DND-41 (cell line): Measurements from ENCODE around the gene CARD11.

Experiments
- ATAC-seq: fragments of 200-7000 bp; cut with Tn5 transposase; 3 replicates; pipeline ENCODE4 v1.9.1; 2021; ENCODE audit warnings: low read depth; ENCODE audit not compliant: insufficient read depth
- DNase-seq: peaks from one replicate; pipeline ENCODE4 v3.0.0-alpha.2; 2020
- H2AFZ ChIP-seq: 2 replicates; pipeline ENCODE4 v1.6.0; 2012; ENCODE audit warnings: low read depth, low read length
- H3K27ac ChIP-seq: 2 replicates; pipeline ENCODE4 v1.5.1; 2012; ENCODE audit warnings: low read length, inconsistent platforms
- H3K27me3 ChIP-seq: fragments of 200-600 bp; sonication (generic); 2 replicates; pipeline ENCODE4 v1.6.0; 2012; ENCODE audit warnings: low read length, mild to moderate bottlenecking, inconsistent platforms; ENCODE audit not compliant: insufficient read depth, poor library complexity
- H3K36me3 ChIP-seq: 2 replicates; pipeline ENCODE4 v1.5.1; 2012; ENCODE audit warnings: low read length, inconsistent platforms; ENCODE audit not compliant: insufficient read depth
- H3K4me1 ChIP-seq: 2 replicates; pipeline ENCODE4 v1.5.1; 2012; ENCODE audit warnings: mild to moderate bottlenecking, low read length; ENCODE audit not compliant: insufficient read depth
- H3K4me2 ChIP-seq: 2 replicates; pipeline ENCODE4 v1.6.0; 2012; ENCODE audit warnings: mild to moderate bottlenecking, moderate library complexity, low read length, inconsistent platforms; ENCODE audit not compliant: insufficient read depth
- H3K4me3 ChIP-seq, 2 experiments: fragments of 200-600 bp in 1 of 2; shearing (Covaris generic) in 1 of 2; 2 replicates each; pipeline ENCODE4 v1.5.1; 2012 to 2016; ENCODE audit warnings: inconsistent platforms in 2 of 2, low read length in 2 of 2, mild to moderate bottlenecking in 2 of 2, low read depth in 1 of 2, moderate library complexity in 1 of 2
- H3K79me2 ChIP-seq: 2 replicates; pipeline ENCODE4 v1.6.0; 2012; ENCODE audit warnings: low read length, inconsistent platforms; ENCODE audit not compliant: insufficient read depth
- H3K9ac ChIP-seq: 2 replicates; pipeline ENCODE4 v1.6.0; 2012; ENCODE audit warnings: low read depth, mild to moderate bottlenecking, inconsistent platforms, low read length, moderate library complexity
- H3K9me3 ChIP-seq: 2 replicates; pipeline ENCODE4 v1.5.1; 2012; ENCODE audit warnings: low read length, moderate library complexity, mild to moderate bottlenecking, inconsistent platforms; ENCODE audit not compliant: insufficient read depth, severe bottlenecking
- H4K20me1 ChIP-seq: 2 replicates; pipeline ENCODE4 v1.6.0; 2012; ENCODE audit warnings: low read length; ENCODE audit not compliant: insufficient read depth
- CTCF ChIP-seq: IDR thresholded peaks from 2 replicates; pipeline ENCODE4 v1.5.1; 2012; ENCODE audit warnings: borderline replicate concordance, low read length, moderate library complexity, mild to moderate bottlenecking; ENCODE audit not compliant: poor library complexity, severe bottlenecking; ENCODE audit errors: extremely low read depth
- EZH2 ChIP-seq: IDR thresholded peaks from 3 replicates; pipeline ENCODE4 v1.6.1; 2012; ENCODE audit warnings: borderline replicate concordance, low read depth, mild to moderate bottlenecking, moderate library complexity, low read length, inconsistent platforms; ENCODE audit not compliant: severe bottlenecking

CARD11 gene

GRCh38 chr7:2856388-2857169 lies 187.1 kb downstream of the CARD11 start:
- H3K4me2 ChIP-seq: no peak overlapping the region

More at GRCh38 chr7:2856388-2857169, 187.1 kb downstream of the CARD11 start:
- H3K36me3 ChIP-seq: no peaks in the 10 kb centered on the region
- ATAC-seq (no peak), DNase-seq (no peak)
- no peak overlapping the region for H3K9ac ChIP-seq
- TF ChIP-seq EZH2: no peak
- no peak for TF ChIP-seq CTCF
- no peaks in the 10 kb centered on the region for H3K4me1 ChIP-seq
- no peaks in the 10 kb centered on the region for H3K27me3 ChIP-seq
- no peaks in the 10 kb centered on the region for H3K9me3 ChIP-seq
- no peaks in the 10 kb centered on the region for H3K79me2 ChIP-seq
- no peak overlapping the region for H3K4me3 ChIP-seq
- H3K27ac ChIP-seq: no peak overlapping the region
- no peaks in the 10 kb centered on the region for H4K20me1 ChIP-seq
- no peak overlapping the region for H2AFZ ChIP-seq
